ENCODE results near the gene RAMP3.

DNA sequence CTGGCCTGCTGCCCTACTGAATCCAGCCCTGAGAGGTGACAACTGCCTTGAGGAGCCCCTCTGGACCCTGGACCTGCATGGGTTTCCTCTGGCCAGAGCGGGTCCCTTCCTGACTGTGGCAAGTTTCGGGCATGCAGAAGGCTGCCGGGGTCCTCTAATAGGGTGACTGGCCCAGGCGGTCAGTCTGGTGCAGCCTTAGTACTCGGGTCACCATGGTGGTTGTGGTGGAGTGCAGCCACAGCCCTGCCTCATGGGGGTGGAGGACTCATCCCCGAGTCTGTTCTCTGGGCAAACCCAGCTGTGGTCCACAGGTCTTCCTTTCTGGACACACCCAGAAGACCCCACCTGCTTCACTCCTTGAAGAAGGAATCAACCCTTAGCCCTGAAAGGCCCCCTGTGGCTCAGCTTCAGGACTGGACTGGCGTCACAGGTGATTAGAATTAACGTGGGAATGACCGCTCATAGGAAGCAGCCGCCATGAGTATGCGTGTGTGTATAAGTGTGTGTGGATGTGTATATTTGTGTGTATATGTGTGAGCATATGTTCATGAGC is 28.7 kb downstream of the RAMP3 start:
- TF ChIP-seq, protein P1, sequence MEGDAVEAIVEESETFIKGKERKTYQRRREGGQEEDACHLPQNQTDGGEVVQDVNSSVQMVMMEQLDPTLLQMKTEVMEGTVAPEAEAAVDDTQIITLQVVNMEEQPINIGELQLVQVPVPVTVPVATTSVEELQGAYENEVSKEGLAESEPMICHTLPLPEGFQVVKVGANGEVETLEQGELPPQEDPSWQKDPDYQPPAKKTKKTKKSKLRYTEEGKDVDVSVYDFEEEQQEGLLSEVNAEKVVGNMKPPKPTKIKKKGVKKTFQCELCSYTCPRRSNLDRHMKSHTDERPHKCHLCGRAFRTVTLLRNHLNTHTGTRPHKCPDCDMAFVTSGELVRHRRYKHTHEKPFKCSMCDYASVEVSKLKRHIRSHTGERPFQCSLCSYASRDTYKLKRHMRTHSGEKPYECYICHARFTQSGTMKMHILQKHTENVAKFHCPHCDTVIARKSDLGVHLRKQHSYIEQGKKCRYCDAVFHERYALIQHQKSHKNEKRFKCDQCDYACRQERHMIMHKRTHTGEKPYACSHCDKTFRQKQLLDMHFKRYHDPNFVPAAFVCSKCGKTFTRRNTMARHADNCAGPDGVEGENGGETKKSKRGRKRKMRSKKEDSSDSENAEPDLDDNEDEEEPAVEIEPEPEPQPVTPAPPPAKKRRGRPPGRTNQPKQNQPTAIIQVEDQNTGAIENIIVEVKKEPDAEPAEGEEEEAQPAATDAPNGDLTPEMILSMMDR (conservative IDR thresholded peaks at IDR 0.05 in 1 of 2, IDR thresholded peaks at IDR 0.05 in 1 of 2; ENCODE audit: extremely low read depth in 1 of 2, insufficient read depth in 1 of 2, low read depth in 1 of 2, low read length in 2 of 2): no peak
- no peak for TF ChIP-seq EZH2 (IDR thresholded peaks at IDR 0.05; ENCODE audit: borderline replicate concordance, low read length)

Data from mammary epithelial cell (primary cell).